Endothelial cell (in vitro differentiated cells): ENCODE results near the gene BOLA1. TPM values are rescaled to one million over a fixed set of nuclear protein-coding genes. Genes with fewer than 3 reads are reported as not detected.

Experiments used
- DNase-seq: peaks from one replicate; pipeline ENCODE4 v3.0.0; 2021; ENCODE audit warnings: low spot score
- H3K27ac Mint-ChIP-seq: one replicate; pipeline ENCODE4 v1.8.0; 2021; ENCODE audit warnings: mixed read lengths, inconsistent platforms; ENCODE audit not compliant: unreplicated experiment
- H3K27me3 Mint-ChIP-seq: one replicate; pipeline ENCODE4 v1.8.0; 2021; ENCODE audit warnings: mild to moderate bottlenecking, moderate library complexity, mixed read lengths, inconsistent platforms; ENCODE audit not compliant: unreplicated experiment
- H3K36me3 Mint-ChIP-seq: one replicate; pipeline ENCODE4 v1.8.0; 2021; ENCODE audit warnings: mild to moderate bottlenecking, low read depth, mixed read lengths, inconsistent platforms; ENCODE audit not compliant: unreplicated experiment
- H3K4me1 Mint-ChIP-seq: one replicate; pipeline ENCODE4 v1.8.0; 2021; ENCODE audit warnings: mild to moderate bottlenecking, mixed read lengths, inconsistent platforms; ENCODE audit not compliant: unreplicated experiment
- H3K4me3 Mint-ChIP-seq: one replicate; pipeline ENCODE4 v1.8.0; 2021; ENCODE audit warnings: mild to moderate bottlenecking, mixed read lengths, inconsistent platforms; ENCODE audit not compliant: unreplicated experiment
- H3K9me3 Mint-ChIP-seq: one replicate; pipeline ENCODE4 v1.8.0; 2021; ENCODE audit warnings: mixed read lengths, inconsistent platforms; ENCODE audit not compliant: unreplicated experiment
- total RNA-seq: library from RNA; stranded (reverse); fragmentation: NEBNext Ultra II Directional; extraction: Animal tissue kit (Norgen Biotek cat#: 25700); gene quantifications from one replicate; pipeline ENCODE4 v1.2.1, GENCODE V29; 2021; ENCODE audit not compliant: unreplicated experiment
- TF ChIP-seq, protein P1 (sequence below): fragments of 200-600 bp; sonication (generic); IDR thresholded peaks from one replicate; pipeline ENCODE4 v1.5.0; 2021; ENCODE audit warnings: antibody characterized with exemption; ENCODE audit not compliant: unreplicated experiment

Gene BOLA1
- total RNA-seq, 1 donor from 2014 or later, result 7.7 TPM

GRCh38 chr1:149929856-149930255, 30.5 kb downstream of the BOLA1 start:
- H3K27ac Mint-ChIP-seq, result no peak overlapping the region
- peaks cover 15% of the 10 kb centered on the region for H3K27me3 Mint-ChIP-seq
- no peak for DNase-seq
- no peak overlapping the region for H3K4me3 Mint-ChIP-seq
- peaks cover 25% of the 10 kb centered on the region for H3K4me1 Mint-ChIP-seq
- H3K36me3 Mint-ChIP-seq, result peaks cover 49% of the 10 kb centered on the region
- TF ChIP-seq, protein P1, sequence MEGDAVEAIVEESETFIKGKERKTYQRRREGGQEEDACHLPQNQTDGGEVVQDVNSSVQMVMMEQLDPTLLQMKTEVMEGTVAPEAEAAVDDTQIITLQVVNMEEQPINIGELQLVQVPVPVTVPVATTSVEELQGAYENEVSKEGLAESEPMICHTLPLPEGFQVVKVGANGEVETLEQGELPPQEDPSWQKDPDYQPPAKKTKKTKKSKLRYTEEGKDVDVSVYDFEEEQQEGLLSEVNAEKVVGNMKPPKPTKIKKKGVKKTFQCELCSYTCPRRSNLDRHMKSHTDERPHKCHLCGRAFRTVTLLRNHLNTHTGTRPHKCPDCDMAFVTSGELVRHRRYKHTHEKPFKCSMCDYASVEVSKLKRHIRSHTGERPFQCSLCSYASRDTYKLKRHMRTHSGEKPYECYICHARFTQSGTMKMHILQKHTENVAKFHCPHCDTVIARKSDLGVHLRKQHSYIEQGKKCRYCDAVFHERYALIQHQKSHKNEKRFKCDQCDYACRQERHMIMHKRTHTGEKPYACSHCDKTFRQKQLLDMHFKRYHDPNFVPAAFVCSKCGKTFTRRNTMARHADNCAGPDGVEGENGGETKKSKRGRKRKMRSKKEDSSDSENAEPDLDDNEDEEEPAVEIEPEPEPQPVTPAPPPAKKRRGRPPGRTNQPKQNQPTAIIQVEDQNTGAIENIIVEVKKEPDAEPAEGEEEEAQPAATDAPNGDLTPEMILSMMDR, result no peak
- no peaks in the 10 kb centered on the region for H3K9me3 Mint-ChIP-seq

DNA sequence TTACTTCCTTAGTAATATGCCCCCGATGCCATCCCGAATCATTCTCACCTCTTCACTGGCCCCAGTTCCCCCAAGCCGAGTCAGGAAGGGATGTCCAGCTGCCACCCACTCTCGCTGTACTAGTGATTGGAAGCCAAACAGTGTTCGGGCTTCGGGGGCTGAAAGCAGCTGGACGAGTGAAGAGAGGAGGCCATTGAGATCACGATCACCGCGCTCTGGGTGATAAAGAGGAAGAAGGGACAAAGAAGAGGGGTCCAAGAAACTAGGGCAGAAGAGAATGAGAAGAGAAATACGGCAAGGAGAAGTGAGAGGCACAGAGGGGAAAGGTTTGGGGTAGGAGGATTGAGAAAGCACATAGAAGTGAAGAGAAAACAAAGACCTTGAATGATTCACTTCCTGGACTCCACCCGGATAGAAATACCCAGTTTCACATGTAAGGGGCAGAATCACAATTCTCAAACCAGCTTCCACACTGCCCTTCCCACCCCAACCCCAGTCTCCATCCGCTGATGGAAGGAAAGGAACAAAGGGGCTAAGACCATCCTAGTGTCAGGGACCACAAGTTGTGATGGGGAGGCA, 31.9 kb downstream of the BOLA1 start:
- TF ChIP-seq, protein P1, result no peak
- no peak for DNase-seq
- Mint-ChIP-seq H3K4me1 (peaks cover 21% of the 10 kb centered on the region), H3K27ac (no peak overlapping the region), H3K9me3 (no peaks in the 10 kb centered on the region), H3K27me3 (peaks cover 18% of the 10 kb centered on the region), H3K4me3 (peak overlapping the region; percentile 7), H3K36me3 (peaks cover 37% of the 10 kb centered on the region)

GRCh38 chr1:149932474-149932873, 33.1 kb downstream of the BOLA1 start:
- Mint-ChIP-seq H3K27me3 (peaks cover 20% of the 10 kb centered on the region), H3K27ac (no peak overlapping the region), H3K4me1 (peaks cover 25% of the 10 kb centered on the region), H3K4me3 (no peak overlapping the region), H3K9me3 (no peaks in the 10 kb centered on the region), H3K36me3 (peaks cover 30% of the 10 kb centered on the region)
- no peak for DNase-seq
- TF ChIP-seq, protein P1, result no peak

DNA sequence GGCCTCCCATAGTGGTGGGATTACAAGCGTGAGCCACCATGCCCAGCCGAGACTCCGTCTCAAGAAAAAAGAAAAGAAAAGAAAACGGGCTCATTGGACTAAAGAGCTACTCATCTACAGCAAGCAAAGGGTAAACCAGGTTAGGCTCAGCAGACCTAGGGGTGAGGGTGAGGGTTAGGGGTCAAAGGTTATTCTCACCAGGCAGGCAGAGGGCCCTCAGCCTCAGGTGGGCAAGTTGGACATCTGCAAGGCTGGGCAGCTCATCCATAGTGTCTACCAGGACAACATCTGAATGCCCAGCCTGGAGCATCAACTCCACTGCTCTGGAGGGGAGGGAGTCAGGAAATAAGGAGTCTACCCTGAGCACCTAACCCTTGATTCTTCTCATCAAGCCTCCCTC, 33.8 kb downstream of the BOLA1 start:
- TF ChIP-seq, protein P1, result no peak
- DNase-seq, result no peak
- peak overlapping the region; percentile 47 for H3K4me3 Mint-ChIP-seq
- H3K27ac Mint-ChIP-seq, result no peak overlapping the region
- peaks cover 31% of the 10 kb centered on the region for H3K4me1 Mint-ChIP-seq
- peaks cover 30% of the 10 kb centered on the region for H3K36me3 Mint-ChIP-seq
- no peaks in the 10 kb centered on the region for H3K9me3 Mint-ChIP-seq
- peaks cover 19% of the 10 kb centered on the region for H3K27me3 Mint-ChIP-seq

GRCh38 chr1:149934356-149934755, 35.0 kb downstream of the BOLA1 start:
- Mint-ChIP-seq H3K27ac (no peak overlapping the region), H3K4me3 (no peak overlapping the region), H3K4me1 (peaks cover 31% of the 10 kb centered on the region), H3K36me3 (peaks cover 24% of the 10 kb centered on the region), H3K9me3 (no peaks in the 10 kb centered on the region), H3K27me3 (peaks cover 16% of the 10 kb centered on the region)
- TF ChIP-seq, protein P1, result no peak
- no peak for DNase-seq
